ENCODE results near the gene FGGY. TPM values are rescaled to one million over a fixed set of nuclear protein-coding genes. Genes with fewer than 3 reads are reported as not detected.

Gene FGGY
- total and polyA plus RNA-seq, 11 donors: 7.2 to 42.9 (median 32.0) TPM

- H3K27me3 ChIP-seq: no peaks in the 10 kb centered on the region
- H3K9me3 ChIP-seq: peaks cover 0 to 30% (median 5%) of the 10 kb centered on the region in 12 donors
- no peak for ATAC-seq
- intact Hi-C loops (cut with DNase I): no loop called here
- TF ChIP-seq POLR2A (IDR thresholded peaks at IDR 0.05) (no peak), CTCF (IDR thresholded peaks at IDR 0.05) (no peak)
- H3K4me3 ChIP-seq: no peak overlapping the region
- no peak overlapping the region for H3K27ac ChIP-seq
- H3K4me1 ChIP-seq: no peaks in the 10 kb centered on the region
- no peaks in the 10 kb centered on the region for H3K36me3 ChIP-seq
- DNase-seq: no peak
Measured at GRCh38 chr1:59788825-59789224, 491.9 kb downstream of the FGGY start.

- Histone ChIP-seq H3K4me3 (no peak overlapping the region), H3K9me3 (peaks cover 0 to 21% (median 4%) of the 10 kb centered on the region in 12 donors), H3K27me3 (no peaks in the 10 kb centered on the region), H3K36me3 (no peaks in the 10 kb centered on the region), H3K27ac (no peak overlapping the region), H3K4me1 (no peaks in the 10 kb centered on the region)
- TF ChIP-seq CTCF (IDR thresholded peaks at IDR 0.05): no peak
- DNase-seq (no peak), ATAC-seq (no peak)
- intact Hi-C loops (cut with DNase I): no loop called here
Measured at GRCh38 chr1:59798600-59798999, 501.7 kb downstream of the FGGY start.

- Histone ChIP-seq H3K27ac (no peak overlapping the region), H3K9me3 (peaks cover 0 to 3% (median 0%) of the 10 kb centered on the region in 12 donors), H3K27me3 (peaks cover 0 to 2% (median 0%) of the 10 kb centered on the region in 9 donors), H3K36me3 (no peaks in the 10 kb centered on the region), H3K4me3 (no peak overlapping the region), H3K4me1 (no peaks in the 10 kb centered on the region)
- 46 to 69% (median 58%) methylated on average over 1 of the region's 1 CpG for WGBS, 4 donors
- ATAC-seq: no peak
- DNase-seq: no peak
- no peak for TF ChIP-seq CTCF (IDR thresholded peaks at IDR 0.05)
- no peak for TF ChIP-seq POLR2A (IDR thresholded peaks at IDR 0.05)
- intact Hi-C loops (cut with DNase I): no loop called here
Measured at GRCh38 chr1:59803458-59804038, 506.7 kb downstream of the FGGY start.

GRCh38 chr1:59804301-59804700 lies 507.4 kb downstream of the FGGY start:
- ATAC-seq (no peak), DNase-seq (no peak)
- no peaks in the 10 kb centered on the region for H3K36me3 ChIP-seq
- intact Hi-C loops (cut with DNase I): no loop called here
- peaks cover 0 to 3% (median 0%) of the 10 kb centered on the region in 9 donors for H3K27me3 ChIP-seq
- H3K27ac ChIP-seq: no peak overlapping the region
- TF ChIP-seq POLR2A (IDR thresholded peaks at IDR 0.05): no peak
- TF ChIP-seq CTCF (IDR thresholded peaks at IDR 0.05): no peak
- peaks cover 0 to 3% (median 0%) of the 10 kb centered on the region in 12 donors for H3K9me3 ChIP-seq
- H3K4me1 ChIP-seq: no peaks in the 10 kb centered on the region
- no peak overlapping the region for H3K4me3 ChIP-seq
